CD4-positive, alpha-beta T cell treated with Interferon alpha-2 for 1 hour (primary cell): Measurements from ENCODE around the gene XKR7.
"Not testable (repeated sequence)": the region's sequence is repeated elsewhere in the genome, so short reads cannot be mapped to it uniquely, and the experiment has no call there.

ENCODE experiments used
- DNase-seq, 2 donors: peaks; one replicate each; pipeline ENCODE4 v3.0.0-alpha.2; 2020 to 2022

The XKR7 gene

DNA sequence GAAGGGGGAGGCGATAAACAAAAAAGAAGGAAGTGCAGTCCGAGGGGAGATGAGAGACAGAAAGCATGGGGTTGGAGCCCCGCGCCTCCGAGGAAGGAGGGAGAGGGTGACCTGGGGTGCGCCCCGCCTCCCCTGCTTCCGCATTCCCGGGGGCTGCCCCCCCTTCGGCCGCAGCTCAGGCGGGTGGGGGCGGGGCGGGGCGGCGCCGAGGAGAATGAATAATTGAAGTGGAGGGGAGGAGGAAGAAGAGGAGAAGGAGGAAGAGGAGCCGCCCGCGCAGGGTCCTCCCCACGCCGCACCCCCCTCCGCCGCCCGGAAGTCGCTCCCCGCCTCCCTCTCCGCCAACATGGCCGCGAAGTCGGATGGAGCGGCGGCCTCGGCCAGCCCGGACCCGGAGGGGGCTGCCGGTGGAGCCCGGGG lies at the start of gene XKR7:
Gene XKR7 (plus strand): TSS at position 322 of the 420 bp plus-strand sequence. CDS start 25 bp downstream, at position 347.
- peak; percentile 2 to 17 for DNase-seq

DNA sequence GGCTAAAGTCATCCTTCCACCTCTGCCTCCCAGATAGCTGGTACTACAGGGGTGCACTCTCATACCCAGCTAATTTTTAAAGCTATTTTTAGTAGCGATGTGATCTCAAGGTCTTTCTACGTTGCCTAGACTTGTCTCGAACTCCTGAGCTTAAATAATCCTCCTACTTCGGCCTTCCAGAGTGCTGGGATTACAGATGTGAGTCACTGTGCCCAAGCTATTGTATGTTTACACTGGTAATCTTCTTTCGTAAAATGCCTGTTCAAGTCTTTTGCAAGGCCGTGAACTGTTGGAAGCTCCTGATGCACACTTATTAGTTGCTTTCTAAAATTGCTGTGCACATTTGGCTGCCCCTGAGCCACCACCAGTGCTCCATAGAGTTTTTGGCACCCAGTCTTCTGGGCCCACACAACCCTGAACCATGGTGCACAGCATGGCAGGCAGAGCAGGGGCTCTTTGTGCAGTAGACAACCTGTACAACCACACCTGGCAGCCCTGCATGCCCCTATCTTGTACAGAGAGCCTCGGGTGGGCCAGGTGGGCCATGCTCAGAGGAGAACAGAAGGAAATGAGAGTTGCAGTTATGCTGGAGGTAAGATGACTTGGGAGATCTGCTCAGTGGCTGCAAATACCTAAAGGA lies 49.4 kb upstream of the XKR7 start:
- no peak for DNase-seq

DNA sequence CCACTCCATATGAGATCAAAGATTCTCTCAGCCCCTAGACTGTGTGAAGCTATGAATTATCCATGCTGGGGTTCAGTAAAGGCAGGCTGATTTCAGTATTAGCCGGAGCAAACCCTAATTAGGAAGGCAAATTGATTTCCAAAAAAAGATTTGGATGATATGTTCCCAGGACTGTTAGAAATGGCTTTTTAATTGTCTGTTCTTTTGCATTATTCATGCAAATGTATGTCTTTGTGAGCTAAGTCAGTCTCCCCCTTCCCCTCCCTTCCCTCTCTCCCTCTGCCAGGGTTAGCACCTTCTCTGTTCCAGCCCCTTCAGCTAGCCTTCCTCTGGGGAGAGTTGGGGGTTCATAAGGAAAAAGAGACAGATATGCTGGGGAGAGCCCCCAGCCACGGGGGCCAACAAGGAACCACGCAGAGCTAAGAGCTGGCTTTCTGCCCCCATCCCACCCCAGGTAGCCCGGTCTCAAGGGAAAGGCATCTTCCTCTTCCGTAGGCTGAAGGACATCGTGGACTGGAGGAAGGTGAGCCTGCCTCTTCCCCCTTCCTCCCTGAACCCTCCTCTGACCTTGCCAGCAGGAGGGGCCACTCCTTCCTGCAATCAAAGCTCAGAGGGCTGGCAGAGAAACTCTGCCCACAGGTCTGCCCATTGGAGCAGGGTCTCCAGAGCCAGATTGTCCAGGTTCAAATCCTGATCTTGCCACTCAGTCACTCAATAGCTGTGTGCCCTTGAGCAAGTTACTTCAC lies 48.4 kb upstream of the XKR7 start:
- DNase-seq, result no peak

DNA sequence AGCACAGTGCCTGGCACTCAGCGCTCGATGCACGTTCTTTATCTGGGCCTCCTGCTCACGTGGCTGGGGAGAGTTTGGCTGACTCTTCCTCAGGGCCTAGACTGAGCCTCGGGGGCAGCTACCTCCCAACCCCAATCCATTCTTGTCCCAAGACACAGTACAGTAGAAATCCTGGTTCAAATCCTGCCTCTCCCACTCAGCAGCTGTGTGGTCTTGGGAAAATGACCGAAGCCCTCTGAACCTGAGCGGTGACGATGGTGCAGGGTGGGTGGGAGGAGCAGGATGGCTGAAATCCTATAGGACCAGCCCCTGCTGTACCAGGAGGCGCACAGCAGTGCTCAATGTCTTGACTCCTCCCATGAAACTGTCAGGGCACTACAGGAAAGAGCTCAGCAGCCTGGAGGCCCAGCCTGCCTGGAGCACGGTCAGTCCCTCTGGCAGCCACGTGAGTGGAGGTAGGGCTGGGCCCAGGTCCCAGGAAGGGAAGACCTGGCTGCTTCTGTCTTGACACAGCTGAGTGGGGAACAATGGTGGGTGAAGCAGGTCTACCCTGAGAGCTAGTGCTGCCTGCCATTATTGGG lies 47.6 kb upstream of the XKR7 start:
- DNase-seq, result no peak

DNA sequence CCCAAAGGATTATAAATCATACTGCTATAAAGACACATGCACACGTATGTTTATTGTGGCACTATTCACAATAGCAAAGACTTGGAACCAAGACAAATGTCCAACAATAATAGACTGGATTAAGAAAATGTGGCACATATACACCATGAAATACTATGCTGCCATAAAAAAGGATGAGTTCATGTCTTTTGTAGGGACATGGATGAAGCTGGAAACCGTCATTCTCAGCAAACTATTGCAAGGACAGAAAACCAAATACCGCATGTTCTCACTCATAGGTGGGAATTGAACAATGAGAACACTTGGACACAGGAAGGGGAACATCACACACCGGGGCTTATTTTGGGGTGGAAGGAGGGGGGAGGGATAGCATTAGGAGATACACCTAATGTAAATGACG lies 46.5 kb upstream of the XKR7 start:
- not testable (repeated sequence) for DNase-seq

- DNase-seq, result no peak
These were observed 45.8 kb upstream of the XKR7 start for GRCh38 chr20:31922181-31922580.

GRCh38 chr20:31922588-31922987 lies 45.4 kb upstream of the XKR7 start:
- no peak for DNase-seq

- no peak for DNase-seq
These were observed 44.3 kb upstream of the XKR7 start for GRCh38 chr20:31923388-31924331.

DNA sequence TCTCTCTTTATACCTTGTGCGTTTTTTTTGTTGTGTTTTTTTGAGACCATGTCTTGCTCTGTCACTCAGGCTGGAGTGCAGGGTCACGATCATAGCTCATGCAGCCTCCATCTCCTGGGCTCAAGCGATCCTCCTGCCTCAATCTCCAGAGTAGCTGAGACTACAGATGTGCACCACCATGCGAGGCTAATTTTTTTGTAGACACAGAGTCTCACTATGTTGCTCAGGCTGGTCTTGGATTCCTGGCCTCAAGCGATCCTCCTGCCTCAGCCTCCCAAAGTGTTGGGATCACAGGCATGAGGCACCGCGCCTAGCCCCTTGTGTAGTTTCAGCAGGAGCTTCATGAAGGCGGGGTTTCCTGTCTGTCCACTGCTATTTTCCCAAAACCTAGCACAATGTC lies 43.4 kb upstream of the XKR7 start:
- no peak for DNase-seq

DNA sequence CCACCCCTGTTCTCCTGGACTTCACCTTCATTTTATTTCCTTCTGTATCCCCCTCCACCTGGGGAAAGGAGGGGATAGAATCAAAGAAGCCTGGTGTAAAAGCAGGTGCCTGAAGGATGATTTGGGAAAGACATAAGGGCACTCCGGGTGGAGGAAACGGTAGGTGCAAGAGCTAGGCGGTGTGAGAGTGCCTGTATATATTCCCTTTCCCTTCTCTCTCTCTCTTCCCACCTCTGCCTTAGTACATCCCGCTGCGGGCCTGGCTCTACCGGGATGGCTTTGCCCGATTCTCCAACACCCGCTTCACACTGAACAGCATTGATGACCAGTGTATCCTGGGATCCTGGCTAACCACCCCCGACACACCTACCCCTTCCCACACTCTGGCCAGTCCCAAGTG lies 42.3 kb upstream of the XKR7 start:
- no peak for DNase-seq

GRCh38 chr20:31926493-31926892 lies 41.5 kb upstream of the XKR7 start:
- no peak for DNase-seq

- DNase-seq, result no peak
These were observed 40.3 kb upstream of the XKR7 start for GRCh38 chr20:31927627-31928159.

DNA sequence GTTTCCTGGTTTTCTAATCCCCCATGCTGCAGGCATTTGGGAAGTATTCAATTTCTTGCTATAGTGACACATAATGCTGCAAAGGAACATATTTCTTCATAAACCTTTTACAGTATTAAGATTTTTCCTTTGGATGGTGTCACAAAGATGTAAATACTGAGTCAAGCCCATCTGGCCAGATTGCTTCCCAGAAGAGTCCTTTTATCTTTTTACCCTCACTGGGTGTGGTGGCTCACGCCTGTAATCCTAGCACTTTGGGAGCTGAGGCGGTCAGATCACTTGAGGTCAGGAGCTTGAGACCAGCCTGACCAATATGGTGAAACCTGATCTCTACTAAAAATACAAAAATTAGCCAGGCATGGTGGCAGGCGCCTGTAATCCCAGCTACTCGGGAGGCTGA lies 38.3 kb upstream of the XKR7 start:
- not testable (repeated sequence) for DNase-seq

DNA sequence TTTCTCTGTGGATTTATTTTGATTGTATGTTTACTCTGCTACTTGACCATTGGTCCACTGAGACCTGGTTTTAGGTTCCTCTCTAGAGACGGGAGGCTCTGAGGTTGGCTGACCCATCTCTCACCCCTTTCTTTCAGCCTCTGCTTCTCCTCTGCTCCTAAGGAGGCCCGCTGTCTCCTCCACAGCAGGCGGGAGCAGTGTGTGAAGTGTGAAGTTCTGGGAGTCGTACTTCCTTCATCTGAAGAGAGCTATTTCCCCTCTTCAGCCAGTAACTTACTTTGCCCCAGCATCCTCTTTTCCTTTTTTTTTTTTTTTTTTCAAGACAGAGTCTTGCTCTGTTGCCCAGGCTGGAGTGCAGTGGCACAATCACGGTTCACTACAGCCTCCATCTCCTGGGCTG lies 37.2 kb upstream of the XKR7 start:
- DNase-seq, result no peak

DNA sequence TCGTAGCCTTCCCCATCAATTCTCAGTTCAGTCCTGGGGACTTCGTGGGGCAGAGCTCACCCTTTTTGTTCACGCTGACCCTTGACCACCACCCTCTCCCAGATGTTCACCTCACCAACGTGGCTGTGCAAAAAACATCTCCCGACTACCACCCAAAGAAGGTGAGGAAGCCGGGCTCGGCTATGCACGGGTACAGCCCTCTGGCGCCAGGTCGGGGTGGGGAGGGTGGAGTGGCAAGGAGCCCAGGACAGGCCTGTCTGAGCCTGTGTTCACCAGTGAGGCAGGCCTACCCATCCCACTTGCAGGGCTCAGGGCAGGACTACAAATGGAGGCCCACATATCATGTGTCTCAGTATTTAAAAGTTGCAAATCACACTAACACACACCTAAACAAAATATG lies 34.3 kb upstream of the XKR7 start:
- no peak for DNase-seq

- DNase-seq, result no peak
These were observed 33.5 kb upstream of the XKR7 start for GRCh38 chr20:31934491-31934890.

DNA sequence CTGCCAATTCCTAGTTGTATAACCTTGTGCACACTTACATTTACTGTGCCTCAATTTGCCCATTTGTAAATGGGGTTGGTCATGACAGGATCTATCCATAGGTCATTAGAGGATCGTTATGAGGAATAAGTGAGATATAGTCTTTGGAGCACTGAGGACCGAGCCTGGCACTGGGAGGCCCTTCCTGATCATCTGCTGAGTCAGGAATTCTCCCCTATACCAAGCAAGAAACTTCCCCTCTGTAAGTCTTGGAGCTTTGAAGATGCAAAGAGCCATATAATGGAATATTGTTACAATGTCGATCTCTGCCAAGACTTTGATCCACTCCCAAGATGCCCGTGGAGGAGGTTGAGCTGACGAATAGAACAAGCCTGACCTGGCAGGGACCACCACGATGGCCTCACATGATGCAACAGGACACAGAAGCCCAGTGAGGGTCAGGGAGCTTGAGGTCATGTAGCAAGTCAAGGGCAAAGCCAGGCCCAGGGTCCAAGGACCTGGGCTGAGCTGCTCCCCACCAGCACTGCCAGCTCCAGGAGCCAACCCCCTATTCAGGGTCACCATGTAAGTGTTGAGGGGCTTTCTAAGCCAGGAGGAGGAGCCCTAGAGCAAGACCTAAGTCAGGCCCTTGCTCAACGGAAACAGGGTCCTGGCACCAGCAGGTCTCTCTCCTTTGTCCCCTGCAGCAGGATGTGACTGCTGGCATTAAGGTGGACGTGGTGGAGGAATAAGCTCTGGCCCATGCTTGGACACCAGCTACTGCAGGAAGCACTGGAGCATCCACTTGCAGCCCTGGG lies 32.8 kb upstream of the XKR7 start:
- no peak for DNase-seq

GRCh38 chr20:31936420-31936819 lies 31.5 kb upstream of the XKR7 start:
- DNase-seq, result no peak

DNA sequence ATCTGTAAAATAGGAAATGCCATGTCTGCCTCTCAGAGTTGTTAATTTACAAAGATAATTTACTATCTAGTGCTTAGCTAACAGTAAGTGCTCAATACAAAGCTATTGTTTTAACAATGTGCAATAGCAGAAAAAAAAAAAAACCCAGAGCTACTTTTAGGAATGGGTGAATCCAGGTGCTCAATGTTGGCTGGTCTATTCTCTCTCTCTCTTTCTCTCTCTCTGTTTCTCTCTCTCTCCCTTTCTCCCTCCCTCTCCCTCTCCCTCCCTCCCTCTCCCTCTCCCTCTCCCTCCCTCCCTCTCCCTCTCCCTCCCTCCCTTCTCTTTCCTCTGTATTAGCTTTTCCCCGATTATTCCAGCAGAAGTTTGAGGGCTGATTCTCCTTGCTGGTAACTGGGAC lies 30.1 kb upstream of the XKR7 start:
- no peak for DNase-seq

DNA sequence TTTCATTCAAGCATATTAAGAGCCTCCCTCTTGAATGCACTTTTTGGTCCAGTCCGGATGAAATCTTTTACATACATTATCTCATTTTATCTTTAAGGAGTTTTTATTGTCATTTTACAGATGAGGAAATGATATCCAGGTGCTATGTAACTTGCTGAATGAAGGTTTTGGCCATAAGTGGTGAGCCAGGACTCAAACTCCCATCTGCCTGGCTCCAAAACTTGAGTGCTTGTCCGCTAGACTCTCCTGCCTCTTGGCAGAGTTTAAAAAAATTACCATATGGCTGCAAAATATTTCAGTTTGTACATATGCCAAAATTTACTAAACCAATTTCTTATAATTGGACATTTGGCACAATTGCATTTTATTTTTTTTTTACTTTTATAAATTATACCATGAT lies 28.3 kb upstream of the XKR7 start:
- no peak for DNase-seq

GRCh38 chr20:31943052-31943471 lies 24.9 kb upstream of the XKR7 start:
- DNase-seq, result no peak

DNA sequence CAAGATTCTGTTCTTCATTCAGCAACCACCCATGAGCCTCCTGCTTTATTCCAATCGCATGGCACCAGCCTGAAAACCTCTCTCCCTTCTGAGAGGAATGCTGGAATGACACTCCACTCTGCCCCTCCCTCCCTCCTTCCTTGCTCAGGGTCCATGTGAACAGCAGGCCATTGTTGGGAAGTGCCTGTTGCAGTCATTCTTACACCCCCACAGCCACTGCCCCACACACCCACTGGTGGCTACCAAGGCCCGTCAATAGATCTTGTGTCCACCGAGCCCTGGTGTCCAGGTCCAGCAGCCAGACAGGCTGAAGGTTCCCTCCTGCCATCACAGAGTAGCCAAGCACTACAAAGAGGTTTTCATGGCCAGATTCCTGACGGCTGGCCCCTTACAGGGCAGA lies 22.6 kb upstream of the XKR7 start:
- no peak for DNase-seq
